ENCODE measurements around the gene TMEM272. TPM values are rescaled to one million over a fixed set of nuclear protein-coding genes. Genes with fewer than 3 reads are reported as not detected.

TMEM272 gene
- total RNA-seq, 1 donor from 2014 or later, result not detected

DNA sequence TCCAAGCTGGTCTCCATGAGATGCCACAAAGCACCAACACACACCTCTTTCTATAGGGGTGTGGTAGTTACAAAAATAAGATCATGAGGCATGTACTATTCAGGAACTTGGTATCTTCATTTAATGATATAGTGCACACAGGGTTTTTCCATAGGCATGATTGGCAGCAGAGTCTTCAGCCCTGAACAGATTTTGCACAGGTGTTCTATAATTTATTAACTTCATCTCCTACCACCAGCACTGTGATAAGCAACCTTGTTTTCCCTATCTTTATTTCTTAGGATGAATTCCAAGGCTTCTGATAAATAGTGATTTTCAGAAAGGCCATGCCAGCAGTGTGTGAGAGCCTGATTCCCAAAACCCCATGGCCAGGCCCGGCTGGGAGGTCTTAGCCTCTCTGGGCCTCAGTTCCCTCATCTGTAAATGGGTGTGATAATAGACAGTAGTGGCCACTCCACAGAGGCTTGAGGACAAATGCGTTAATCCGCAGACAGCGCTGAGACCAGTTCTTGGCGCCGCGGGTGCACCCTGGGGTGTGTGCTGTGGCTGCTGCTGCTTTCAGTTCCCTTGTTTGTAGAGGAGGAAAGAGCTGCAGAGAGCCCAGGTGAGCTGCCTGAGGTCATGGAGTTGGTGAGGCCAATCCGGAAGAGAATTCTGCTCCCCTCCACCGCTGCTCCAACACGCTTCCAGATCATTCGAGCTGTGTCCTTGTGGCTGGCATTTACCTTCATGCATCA lies 74.1 kb downstream of the TMEM272 start:
- TF ChIP-seq, protein P1, sequence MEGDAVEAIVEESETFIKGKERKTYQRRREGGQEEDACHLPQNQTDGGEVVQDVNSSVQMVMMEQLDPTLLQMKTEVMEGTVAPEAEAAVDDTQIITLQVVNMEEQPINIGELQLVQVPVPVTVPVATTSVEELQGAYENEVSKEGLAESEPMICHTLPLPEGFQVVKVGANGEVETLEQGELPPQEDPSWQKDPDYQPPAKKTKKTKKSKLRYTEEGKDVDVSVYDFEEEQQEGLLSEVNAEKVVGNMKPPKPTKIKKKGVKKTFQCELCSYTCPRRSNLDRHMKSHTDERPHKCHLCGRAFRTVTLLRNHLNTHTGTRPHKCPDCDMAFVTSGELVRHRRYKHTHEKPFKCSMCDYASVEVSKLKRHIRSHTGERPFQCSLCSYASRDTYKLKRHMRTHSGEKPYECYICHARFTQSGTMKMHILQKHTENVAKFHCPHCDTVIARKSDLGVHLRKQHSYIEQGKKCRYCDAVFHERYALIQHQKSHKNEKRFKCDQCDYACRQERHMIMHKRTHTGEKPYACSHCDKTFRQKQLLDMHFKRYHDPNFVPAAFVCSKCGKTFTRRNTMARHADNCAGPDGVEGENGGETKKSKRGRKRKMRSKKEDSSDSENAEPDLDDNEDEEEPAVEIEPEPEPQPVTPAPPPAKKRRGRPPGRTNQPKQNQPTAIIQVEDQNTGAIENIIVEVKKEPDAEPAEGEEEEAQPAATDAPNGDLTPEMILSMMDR (conservative IDR thresholded peaks at IDR 0.05; ENCODE audit: low read depth, low read length), result no peak
- DNase-seq (ENCODE audit: low read depth), result no peak

DNA sequence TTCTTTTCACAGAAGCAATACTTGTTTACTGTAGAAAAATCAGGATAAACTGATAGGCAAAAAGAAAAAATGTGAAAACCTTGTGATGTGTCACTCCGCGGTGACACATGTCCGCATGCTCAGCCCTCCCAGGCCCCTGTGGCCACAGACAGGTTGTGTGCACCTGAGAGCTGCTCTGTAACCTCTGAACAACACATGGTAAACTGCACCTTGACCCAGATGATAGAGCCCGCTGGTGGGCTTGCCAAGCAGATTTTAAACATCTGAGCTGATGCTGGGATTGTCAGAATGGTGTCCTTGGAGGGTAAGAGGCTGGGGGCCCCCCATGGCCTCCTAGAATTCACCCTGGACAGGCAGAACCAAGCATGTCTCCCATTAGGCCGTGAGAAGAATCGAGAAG lies 74.8 kb downstream of the TMEM272 start:
- TF ChIP-seq, protein P1 (conservative IDR thresholded peaks at IDR 0.05; ENCODE audit: low read depth, low read length), result no peak
- no peak overlapping the region for H3K4me3 ChIP-seq (ENCODE audit: low read depth, low read length)
- DNase-seq (ENCODE audit: low read depth), result no peak

More for the DNA sequence above, 74.1 kb downstream of the TMEM272 start:
- H3K4me3 ChIP-seq (ENCODE audit: low read depth, low read length), result no peak overlapping the region

DNA sequence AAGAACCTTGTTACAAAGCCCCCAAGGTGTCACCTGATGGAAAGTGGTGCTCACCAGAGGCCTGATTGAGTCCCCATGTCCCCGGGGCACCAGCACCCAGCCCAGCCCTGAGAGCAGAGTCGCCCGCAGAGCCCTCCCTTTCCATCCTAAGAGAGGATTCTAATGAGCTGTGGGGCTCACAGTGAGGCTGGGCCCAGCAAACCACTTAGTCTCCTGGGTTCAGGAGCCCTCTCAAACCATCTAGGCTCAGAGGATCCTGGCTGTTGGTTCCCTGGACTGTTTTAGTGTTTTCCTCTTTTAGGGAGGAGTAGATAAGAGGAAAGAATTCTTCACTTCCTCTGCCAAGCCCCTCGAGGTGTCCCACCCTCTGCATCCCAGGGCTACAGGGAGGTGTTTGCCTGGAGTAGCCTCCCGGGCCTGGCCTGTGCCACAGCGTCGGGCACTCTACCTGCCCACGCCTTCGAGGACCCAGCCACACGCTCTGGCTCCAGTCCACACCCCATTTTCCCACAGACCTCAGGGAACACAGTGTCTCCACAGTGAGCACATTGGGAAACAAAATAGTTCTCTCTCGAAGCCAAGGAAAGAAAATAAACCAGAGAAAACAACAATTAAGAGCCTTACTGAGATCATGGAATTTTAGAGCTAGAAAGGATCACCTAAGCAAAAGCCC lies 75.4 kb downstream of the TMEM272 start:
- TF ChIP-seq, protein P1 (conservative IDR thresholded peaks at IDR 0.05; ENCODE audit: low read depth, low read length), result no peak
- H3K4me3 ChIP-seq (ENCODE audit: low read depth, low read length), result no peak overlapping the region
- DNase-seq (ENCODE audit: low read depth), result no peak

DNA sequence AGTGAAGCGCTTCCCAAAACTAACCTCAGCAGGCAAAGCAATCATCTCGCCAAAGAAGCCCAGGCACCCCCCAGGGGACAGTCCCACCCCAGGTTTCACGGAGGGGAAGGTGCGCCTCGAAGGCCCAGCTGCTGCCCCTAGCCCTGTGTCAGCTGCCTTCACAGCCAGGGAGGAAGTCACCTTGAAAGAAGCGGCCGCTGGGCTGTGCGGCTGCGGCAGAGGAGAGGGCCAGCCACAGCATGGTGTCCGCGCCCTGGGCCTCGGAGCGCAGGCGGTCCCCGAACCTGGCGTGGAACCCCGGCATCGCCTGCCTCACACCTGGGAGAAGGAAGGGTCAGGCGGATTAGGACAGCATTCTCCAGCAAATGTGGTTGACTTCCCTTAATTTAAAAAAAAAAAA lies 76.0 kb downstream of the TMEM272 start:
- no peak for DNase-seq (ENCODE audit: low read depth)
- TF ChIP-seq, protein P1 (conservative IDR thresholded peaks at IDR 0.05; ENCODE audit: low read depth, low read length), result no peak
- no peak overlapping the region for H3K4me3 ChIP-seq (ENCODE audit: low read depth, low read length)

DNA sequence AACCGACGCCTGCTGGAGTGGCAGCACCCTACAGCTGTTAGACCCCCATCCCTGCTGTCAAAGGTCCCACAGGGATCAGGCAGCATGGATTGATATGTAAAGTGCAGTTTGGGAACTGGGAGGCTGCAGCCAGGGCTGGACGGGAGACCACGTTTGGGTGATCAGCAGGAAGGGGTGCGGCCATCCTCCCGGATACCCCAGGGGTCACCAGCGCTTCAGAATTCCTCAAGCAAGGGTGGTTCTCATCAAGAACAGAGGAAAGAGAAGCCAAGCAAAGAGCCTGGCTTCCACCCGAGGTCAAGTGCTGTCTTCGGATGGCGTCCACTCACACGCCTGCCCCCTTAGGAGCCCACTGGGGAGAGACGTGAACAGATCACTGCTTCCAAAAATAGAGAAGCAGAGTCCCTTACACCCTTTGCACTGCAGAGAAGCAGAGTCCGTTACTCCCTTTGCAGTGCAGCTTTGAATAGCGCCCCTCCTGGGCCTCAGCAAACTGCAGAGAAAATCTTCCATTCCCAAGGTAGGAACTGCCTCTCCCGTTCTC lies 76.5 kb downstream of the TMEM272 start:
- TF ChIP-seq, protein P1 (conservative IDR thresholded peaks at IDR 0.05; ENCODE audit: low read depth, low read length), result no peak
- no peak overlapping the region for H3K4me3 ChIP-seq (ENCODE audit: low read depth, low read length)
- DNase-seq (ENCODE audit: low read depth), result no peak

DNA sequence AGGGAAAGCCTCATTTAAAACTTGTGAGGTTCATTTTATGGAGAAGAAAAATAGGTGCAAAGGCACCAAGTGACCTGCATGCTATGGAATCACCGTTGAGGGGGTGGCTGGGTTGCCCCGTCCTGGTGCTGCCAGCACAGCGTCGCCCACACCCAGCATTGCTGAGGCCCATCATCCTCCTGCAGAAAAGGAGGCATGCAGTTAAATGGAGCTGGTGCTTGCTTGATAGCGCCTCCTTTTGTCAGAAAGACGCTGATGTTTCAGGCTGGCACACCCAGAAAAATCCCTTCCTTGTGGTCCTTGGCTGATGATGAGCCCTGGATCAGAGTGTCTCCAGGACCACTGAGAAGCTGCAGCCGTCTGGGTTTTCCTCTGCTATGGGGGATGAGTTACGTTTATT lies 77.9 kb downstream of the TMEM272 start:
- no peak for DNase-seq (ENCODE audit: low read depth)
- TF ChIP-seq, protein P1 (conservative IDR thresholded peaks at IDR 0.05; ENCODE audit: low read depth, low read length), result peak; percentile 9
- no peak overlapping the region for H3K4me3 ChIP-seq (ENCODE audit: low read depth, low read length)
